Right lobe of liver (tissue), 4 donors: Measurements from ENCODE around the gene NAT16.

Experiments used
- POLR2A ChIP-seq: fragments of 450-650 bp; IDR thresholded peaks from one replicate; pipeline ENCODE4 v1.6.1; 2017; ENCODE audit warnings: antibody characterized with exemption, mild to moderate bottlenecking
- TF ChIP-seq, protein P1 (sequence below), 4 donors: fragments of 200-600 bp in 3 of 4; fragments of 450-650 bp in 1 of 4; IDR thresholded peaks; one replicate each; pipeline versions ENCODE4 v1.5.1 to v1.8.0; 2016 to 2022; ENCODE audit warnings: antibody characterized with exemption in 4 of 4, mild to moderate bottlenecking in 2 of 4
- donor health status: DM: no; HTN: no; CAD: no.
- donor health status: DM: no; HTN: no; CAD: no.
- donor health status: DM: no; HTN: yes; CAD: no.

DNA sequence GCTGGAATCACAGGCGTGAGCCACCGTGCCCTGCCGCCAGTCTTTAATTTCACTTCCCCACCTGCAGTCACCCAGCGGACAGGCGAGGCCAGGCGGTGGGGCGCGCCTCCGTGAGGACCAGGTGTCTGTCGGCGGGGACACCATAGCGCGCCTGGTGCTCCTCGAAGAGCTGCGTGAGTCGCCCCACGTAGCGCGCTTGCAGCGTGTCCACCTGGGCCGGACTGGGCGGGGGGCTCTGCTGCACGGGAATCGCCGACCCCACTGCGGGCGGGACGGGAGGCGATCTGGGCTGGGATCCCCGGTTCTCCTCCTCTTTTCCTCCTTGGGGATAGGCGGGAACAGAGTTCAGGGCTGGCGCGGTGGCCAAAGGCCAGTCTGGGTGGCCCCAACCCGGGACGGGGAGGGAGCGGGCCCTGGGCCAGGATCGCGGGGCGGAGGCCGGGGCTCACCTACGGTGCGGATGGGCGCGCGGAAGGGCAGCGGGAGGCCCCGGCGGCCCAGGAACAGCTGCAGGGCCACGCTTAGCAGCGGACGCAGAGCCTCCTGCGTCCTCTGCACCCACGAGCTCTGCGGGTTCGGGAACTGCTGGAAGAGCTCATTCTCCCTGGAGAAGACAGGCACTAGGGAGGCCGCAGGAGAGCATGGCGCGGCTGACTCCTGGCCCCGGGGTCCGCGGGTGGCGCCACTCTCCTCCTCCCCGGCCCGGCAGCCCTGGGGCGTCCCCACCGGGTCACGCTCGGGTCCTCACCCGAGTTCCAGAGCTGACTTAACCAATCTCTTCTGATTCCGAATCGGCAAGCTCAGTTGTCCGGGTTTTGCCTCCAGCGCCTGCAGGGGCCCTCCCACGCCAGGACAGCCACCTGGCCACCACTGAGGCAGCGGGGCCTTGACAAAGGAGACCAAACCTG is 21.9 kb upstream of the NAT16 start:
- no peak for TF ChIP-seq POLR2A
- TF ChIP-seq, protein P1, sequence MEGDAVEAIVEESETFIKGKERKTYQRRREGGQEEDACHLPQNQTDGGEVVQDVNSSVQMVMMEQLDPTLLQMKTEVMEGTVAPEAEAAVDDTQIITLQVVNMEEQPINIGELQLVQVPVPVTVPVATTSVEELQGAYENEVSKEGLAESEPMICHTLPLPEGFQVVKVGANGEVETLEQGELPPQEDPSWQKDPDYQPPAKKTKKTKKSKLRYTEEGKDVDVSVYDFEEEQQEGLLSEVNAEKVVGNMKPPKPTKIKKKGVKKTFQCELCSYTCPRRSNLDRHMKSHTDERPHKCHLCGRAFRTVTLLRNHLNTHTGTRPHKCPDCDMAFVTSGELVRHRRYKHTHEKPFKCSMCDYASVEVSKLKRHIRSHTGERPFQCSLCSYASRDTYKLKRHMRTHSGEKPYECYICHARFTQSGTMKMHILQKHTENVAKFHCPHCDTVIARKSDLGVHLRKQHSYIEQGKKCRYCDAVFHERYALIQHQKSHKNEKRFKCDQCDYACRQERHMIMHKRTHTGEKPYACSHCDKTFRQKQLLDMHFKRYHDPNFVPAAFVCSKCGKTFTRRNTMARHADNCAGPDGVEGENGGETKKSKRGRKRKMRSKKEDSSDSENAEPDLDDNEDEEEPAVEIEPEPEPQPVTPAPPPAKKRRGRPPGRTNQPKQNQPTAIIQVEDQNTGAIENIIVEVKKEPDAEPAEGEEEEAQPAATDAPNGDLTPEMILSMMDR (IDR thresholded peaks at IDR 0.05) = no peak
